Sigmoid colon (tissue), 3 donors: ENCODE measurements around the gene RALY.

Experiments used
- POLR2A ChIP-seq, 2 donors: fragments of 450-650 bp; IDR thresholded peaks; one replicate each; pipeline ENCODE4 v1.6.1; 2016; ENCODE audit warnings: antibody characterized with exemption in 2 of 2, mild to moderate bottlenecking in 2 of 2, moderate library complexity in 2 of 2
- TF ChIP-seq, protein P1 (sequence below), 4 experiments: fragments of 450-650 bp in 3 of 4; fragments of 200-600 bp in 1 of 4; IDR thresholded peaks; one replicate each; pipeline ENCODE4 v1.5.1; 2016 to 2019; ENCODE audit warnings: antibody characterized with exemption in 4 of 4, mild to moderate bottlenecking in 3 of 4, moderate library complexity in 2 of 4

DNA sequence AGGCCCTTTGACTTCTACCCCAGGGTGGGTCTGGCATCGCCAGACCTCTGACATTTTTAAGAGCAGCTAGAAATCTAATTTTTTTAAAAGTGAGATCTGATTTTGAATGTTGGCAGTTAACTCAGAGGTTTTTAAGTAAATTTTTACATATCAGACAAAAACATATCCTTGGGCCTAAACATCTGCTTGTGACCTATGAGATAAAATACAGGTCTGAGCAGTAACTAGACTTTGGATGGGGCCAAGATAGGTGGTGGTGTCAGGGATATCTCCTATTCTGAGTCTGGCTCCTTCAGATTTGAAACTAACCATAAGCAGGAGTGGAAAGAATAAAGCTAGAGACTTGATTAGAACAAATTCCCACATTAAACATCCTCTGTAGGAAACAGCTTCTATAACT is 17.6 kb downstream of the RALY start:
- TF ChIP-seq, protein P1, sequence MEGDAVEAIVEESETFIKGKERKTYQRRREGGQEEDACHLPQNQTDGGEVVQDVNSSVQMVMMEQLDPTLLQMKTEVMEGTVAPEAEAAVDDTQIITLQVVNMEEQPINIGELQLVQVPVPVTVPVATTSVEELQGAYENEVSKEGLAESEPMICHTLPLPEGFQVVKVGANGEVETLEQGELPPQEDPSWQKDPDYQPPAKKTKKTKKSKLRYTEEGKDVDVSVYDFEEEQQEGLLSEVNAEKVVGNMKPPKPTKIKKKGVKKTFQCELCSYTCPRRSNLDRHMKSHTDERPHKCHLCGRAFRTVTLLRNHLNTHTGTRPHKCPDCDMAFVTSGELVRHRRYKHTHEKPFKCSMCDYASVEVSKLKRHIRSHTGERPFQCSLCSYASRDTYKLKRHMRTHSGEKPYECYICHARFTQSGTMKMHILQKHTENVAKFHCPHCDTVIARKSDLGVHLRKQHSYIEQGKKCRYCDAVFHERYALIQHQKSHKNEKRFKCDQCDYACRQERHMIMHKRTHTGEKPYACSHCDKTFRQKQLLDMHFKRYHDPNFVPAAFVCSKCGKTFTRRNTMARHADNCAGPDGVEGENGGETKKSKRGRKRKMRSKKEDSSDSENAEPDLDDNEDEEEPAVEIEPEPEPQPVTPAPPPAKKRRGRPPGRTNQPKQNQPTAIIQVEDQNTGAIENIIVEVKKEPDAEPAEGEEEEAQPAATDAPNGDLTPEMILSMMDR (IDR thresholded peaks at IDR 0.05) = no peak
- no peak for TF ChIP-seq POLR2A (IDR thresholded peaks at IDR 0.05)
